HL-60 (cell line): ENCODE results near the gene SPATA24.

Experiments used
- CTCF ChIP-seq: IDR thresholded peaks from one replicate; pipeline ENCODE4 v1.5.1; 2011; ENCODE audit warnings: low read length, control low read depth, inconsistent platforms; ENCODE audit not compliant: insufficient read depth
- POLR2AphosphoS5 ChIP-seq: IDR thresholded peaks from 2 replicates; pipeline ENCODE4 v1.6.1; 2012; ENCODE audit warnings: low read depth
- TF ChIP-seq, protein P1 (sequence below): IDR thresholded peaks from 2 replicates; pipeline ENCODE4 v1.6.1; 2012; ENCODE audit warnings: low read depth; ENCODE audit not compliant: insufficient replicate concordance

- TF ChIP-seq CTCF (no peak), POLR2AphosphoS5 (no peak)
- TF ChIP-seq, protein P1, sequence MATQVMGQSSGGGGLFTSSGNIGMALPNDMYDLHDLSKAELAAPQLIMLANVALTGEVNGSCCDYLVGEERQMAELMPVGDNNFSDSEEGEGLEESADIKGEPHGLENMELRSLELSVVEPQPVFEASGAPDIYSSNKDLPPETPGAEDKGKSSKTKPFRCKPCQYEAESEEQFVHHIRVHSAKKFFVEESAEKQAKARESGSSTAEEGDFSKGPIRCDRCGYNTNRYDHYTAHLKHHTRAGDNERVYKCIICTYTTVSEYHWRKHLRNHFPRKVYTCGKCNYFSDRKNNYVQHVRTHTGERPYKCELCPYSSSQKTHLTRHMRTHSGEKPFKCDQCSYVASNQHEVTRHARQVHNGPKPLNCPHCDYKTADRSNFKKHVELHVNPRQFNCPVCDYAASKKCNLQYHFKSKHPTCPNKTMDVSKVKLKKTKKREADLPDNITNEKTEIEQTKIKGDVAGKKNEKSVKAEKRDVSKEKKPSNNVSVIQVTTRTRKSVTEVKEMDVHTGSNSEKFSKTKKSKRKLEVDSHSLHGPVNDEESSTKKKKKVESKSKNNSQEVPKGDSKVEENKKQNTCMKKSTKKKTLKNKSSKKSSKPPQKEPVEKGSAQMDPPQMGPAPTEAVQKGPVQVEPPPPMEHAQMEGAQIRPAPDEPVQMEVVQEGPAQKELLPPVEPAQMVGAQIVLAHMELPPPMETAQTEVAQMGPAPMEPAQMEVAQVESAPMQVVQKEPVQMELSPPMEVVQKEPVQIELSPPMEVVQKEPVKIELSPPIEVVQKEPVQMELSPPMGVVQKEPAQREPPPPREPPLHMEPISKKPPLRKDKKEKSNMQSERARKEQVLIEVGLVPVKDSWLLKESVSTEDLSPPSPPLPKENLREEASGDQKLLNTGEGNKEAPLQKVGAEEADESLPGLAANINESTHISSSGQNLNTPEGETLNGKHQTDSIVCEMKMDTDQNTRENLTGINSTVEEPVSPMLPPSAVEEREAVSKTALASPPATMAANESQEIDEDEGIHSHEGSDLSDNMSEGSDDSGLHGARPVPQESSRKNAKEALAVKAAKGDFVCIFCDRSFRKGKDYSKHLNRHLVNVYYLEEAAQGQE = no peak
These were observed 16.2 kb downstream of the SPATA24 start for GRCh38 chr5:139387611-139388197.
